Metanephros (tissue), 1 donor: ENCODE measurements around the gene ZNF718. TPM values are rescaled to one million over a fixed set of nuclear protein-coding genes. Genes with fewer than 3 reads are reported as not detected.

Source experiments
- total RNA-seq: library from RNA; depleted of rRNA; stranded (reverse); fragments of >200 nt; gene quantifications from one replicate; pipeline ENCODE4 v1.2.3, GENCODE V29; 2014

Gene ZNF718
- total RNA-seq: 17.0 TPM

GRCh38 chr4:124275-125081 is at the start of gene ZNF718:
ZNF718 (plus strand) TSS chr4:124501; CDS start chr4:124671, 170 bp downstream.

Other genes starting within 250 kb of the ZNF718 start
- 29.5 TPM for gene ZNF595, start 71.2 kb upstream of the ZNF718 start, total RNA-seq
- gene ZNF732, start 181.0 kb downstream of the ZNF718 start, total RNA-seq: 1.9 TPM
- 33.2 TPM for gene ZNF141, start 213.3 kb downstream of the ZNF718 start, total RNA-seq